Measurements from ENCODE around the gene TM9SF1.

Gene TM9SF1

GRCh38 chr14:24178399-24179178 is 16.7 kb downstream of the TM9SF1 start:
- DNase-seq (ENCODE audit: low spot score): no peak

DNA sequence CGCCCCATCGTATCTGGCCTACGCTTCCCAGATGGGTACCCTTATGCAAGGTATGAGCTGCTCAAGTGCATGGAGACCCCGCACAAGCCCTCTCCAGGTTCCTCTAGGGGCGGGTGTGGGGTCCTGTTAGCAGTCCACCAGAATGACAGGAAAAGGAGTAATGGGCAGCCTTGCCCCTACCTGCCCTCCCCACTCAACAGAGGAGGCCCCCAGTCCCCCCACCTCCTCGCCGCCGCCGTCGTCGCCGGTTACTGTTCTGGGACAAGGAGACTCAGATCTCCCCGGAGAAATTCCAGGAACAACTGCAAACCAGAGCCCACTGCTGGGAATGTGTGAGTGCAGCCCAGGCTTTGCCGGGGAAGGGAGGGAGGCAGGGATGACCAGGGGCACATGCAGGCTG is 17.4 kb downstream of the TM9SF1 start:
- DNase-seq (ENCODE audit: low spot score): no peak

DNA sequence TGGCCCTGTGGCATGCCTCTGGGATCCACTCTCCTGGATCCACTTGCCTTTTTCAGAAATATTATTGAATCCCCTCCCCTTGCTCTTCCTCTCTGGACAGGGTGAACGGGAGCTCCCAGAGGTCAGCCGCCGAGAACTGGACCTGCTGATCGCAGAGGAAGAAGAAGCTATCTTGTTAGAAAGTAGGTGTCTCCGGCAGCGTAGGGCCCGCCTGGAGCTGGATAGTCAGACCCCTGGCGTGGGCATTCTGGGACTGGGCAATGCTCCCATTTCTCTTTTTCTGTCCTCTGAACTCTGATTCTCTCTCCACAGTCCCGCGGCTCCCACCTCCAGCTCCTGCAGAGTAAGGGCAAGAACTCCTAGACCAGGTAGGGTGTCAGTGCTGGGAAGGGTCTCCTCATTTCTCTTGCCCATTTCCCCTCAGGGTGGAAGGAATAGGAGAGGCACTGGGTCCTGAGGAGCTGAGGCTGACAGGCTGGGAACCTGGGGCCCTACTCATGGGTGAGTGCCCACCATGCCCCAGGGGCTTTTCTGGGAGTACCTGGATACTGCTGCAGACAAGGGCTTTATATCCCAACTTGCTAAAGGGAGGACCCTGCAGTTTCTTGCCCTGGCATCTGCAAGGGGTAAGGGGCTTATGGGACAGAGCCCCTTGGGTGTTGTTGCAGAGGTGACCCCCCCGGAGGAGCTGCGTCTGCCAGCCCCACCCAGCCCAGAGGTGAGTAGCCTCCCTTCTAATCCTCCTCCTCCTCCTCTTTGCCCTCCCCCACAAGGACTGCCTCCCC is 18.0 kb downstream of the TM9SF1 start:
- DNase-seq (ENCODE audit: low spot score): no peak

GRCh38 chr14:24176599-24176998 is 18.6 kb downstream of the TM9SF1 start:
- DNase-seq (ENCODE audit: low spot score): no peak

- no peak for DNase-seq (ENCODE audit: low spot score)
Measured at GRCh38 chr14:24172871-24173281, 22.4 kb downstream of the TM9SF1 start.

DNA sequence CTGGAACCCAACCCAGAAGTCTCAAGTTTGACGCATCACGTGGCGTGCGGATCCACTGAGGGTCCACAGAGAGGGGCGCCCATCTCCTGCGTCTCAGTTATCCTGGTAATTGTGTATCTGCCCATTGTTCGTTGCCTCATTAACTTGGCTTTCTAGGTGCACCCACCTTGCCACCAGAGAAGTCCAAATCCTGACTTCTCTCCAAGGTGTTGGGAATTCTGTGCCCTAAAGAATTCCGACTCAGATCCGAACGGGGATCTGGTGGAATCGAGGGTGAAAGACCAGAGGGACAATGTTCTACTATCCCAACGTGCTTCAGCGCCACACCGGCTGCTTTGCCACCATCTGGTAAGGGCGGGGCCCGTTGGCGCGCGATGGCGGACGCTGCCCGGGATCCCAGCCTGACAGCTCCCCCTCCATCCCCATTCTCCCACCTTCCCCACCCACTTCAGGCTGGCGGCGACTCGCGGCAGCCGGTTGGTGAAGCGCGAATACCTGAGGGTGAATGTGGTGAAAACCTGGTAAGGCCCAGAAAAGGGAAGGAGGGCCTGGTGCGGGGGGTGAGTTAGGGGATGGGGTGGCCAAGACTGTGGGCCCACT is 22.9 kb downstream of the TM9SF1 start:
- DNase-seq (ENCODE audit: low spot score): no peak

DNA sequence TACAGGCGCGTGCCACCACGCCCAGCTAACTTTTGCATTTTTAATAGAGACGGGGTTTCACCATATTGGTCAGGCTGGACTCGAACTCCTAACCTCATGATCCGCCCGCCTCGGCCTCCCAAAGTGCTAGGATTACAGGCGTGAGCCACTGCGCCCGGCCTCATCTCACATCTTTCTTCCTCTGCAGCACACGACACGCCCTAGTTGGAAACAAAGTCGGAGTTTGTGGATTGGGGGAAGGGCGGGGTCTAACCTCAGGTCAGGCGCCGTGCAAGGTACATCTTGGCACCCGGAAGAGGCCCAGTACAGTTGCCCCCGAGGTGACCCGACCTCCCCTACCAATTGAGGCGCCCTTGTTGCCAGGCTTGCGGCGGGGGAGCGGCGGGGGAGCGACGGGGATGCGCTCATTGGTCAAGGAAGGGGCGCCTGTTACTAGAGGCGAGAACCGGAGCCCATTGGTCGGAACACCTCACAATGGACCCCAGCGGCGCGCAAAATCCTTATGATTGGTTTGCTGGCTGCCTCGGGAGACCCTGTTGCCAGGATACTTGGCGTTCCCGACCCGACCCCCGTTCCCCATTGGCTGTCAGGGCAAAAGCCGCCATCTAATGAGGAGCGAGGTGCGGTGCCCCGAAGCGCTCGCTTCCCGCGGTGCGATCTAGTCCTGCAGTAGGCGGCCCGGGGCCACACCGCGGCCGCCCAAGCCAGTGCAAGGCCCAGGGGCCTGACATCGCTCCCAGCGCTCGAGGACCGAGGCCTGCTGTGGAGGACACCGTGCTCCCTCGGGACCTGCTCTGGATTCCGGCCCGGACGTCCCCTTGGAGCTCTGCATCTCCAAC is 23.6 kb downstream of the TM9SF1 start, which contains the start of gene REC8:
Gene REC8, plus strand, starts transcription at position 659 of the 839 bp plus-strand sequence. CDS start 473 bp downstream, outside the sequence.
- peak; percentile 94 for DNase-seq (ENCODE audit: low spot score)

DNA sequence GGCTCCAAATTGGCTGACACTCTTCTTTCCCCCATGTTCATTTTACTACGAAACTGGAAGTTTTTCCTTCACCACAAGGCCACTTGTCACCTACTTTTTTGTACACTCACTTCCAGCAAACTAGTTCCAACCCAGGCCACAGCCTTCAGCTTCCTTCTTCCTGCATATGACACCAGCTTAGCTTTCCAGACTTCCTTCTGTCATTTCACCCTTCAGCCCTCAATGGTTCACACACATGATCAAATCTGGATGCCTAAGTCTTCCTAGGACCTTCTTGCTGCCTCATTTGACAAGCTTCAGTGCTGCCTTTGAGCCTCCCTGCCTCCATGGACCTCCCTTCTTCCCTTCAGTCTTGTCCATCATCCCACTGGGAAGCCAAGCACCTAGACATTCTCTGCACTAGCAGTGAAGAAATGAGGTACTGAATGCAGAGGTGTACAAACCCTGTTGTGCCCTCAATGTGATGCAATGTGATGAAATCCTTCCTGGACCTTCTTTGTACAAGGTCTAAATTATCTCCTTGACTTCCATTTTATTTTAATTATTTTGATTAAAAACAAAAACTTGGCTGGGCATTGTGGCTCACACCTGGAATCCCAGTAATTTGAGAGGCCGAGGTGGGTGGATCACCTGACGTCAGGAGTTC is 27.6 kb downstream of the TM9SF1 start:
- no peak for DNase-seq (ENCODE audit: low spot score)

GRCh38 chr14:24165785-24166184 is 29.5 kb downstream of the TM9SF1 start:
- no peak for DNase-seq (ENCODE audit: low spot score)

GRCh38 chr14:24164518-24164991 is 30.7 kb downstream of the TM9SF1 start:
- no peak for DNase-seq (ENCODE audit: low spot score)

GRCh38 chr14:24162093-24162492 is 33.1 kb downstream of the TM9SF1 start:
- DNase-seq (ENCODE audit: low spot score): no peak

GRCh38 chr14:24160850-24161804 is 34.1 kb downstream of the TM9SF1 start, which contains the start of gene IRF9:
Gene IRF9 (plus strand): TSS chr14:24161265. CDS start chr14:24162145, 880 bp downstream.
- DNase-seq (ENCODE audit: low spot score): peak; percentile 96

- no peak for DNase-seq (ENCODE audit: low spot score)
Measured at GRCh38 chr14:24160499-24160849, 34.8 kb downstream of the TM9SF1 start.

- DNase-seq (ENCODE audit: low spot score): no peak
Measured at GRCh38 chr14:24159777-24160498, 35.3 kb downstream of the TM9SF1 start.

- no peak for DNase-seq (ENCODE audit: low spot score)
Measured at GRCh38 chr14:24157331-24157730, 37.9 kb downstream of the TM9SF1 start.

DNA sequence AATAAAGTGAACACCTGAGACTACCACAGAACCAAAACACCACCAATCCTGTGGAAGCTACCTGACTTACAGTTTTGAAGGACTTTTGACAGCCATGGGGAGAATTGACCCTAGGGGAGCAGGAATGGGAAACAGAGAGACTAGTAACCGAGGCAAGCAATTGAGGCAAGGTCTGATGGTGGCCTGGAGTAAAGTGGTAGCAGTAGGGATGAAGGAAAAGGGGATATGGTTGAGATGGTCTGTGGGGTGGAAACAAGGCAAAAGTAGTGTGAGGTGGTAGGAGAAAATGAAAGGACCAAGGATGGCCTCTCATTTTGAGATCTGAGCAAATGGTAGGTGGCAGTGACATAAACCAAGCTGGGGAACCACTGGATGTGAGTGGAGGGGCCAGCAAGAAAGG is 38.4 kb downstream of the TM9SF1 start:
- no peak for DNase-seq (ENCODE audit: low spot score)

GRCh38 chr14:24155100-24155499 is 40.1 kb downstream of the TM9SF1 start:
- no peak for DNase-seq (ENCODE audit: low spot score)

DNA sequence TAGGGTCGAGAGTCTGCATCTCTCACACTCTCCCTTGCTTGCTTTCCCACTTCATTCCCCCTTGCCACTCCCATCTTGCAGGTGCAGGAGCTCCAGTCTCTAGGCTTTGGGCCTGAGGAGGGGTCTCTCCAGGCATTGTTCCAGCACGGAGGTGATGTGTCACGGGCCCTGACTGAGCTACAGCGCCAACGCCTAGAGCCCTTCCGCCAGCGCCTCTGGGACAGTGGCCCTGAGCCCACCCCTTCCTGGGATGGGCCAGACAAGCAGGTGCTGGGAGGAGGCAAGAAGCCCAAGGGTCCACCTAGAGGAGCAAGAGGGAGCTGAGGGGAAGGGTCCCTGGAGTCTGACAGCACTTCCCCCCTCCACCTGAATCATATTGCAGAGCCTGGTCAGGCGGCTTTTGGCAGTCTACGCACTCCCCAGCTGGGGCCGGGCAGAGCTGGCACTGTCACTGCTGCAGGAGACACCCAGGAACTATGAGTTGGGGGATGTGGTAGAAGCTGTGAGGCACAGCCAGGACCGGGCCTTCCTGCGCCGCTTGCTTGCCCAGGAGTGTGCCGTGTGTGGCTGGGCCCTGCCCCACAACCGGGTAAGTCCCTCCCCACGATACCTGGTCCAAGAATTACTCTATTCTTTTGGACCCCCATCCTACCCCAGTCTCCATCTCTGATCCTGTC is 43.7 kb downstream of the TM9SF1 start:
- no peak for DNase-seq (ENCODE audit: low spot score)

- DNase-seq (ENCODE audit: low spot score): no peak
Measured at GRCh38 chr14:24150993-24151392, 44.2 kb downstream of the TM9SF1 start.
